ENCODE data around the gene TMEM179.

TMEM179 gene

DNA sequence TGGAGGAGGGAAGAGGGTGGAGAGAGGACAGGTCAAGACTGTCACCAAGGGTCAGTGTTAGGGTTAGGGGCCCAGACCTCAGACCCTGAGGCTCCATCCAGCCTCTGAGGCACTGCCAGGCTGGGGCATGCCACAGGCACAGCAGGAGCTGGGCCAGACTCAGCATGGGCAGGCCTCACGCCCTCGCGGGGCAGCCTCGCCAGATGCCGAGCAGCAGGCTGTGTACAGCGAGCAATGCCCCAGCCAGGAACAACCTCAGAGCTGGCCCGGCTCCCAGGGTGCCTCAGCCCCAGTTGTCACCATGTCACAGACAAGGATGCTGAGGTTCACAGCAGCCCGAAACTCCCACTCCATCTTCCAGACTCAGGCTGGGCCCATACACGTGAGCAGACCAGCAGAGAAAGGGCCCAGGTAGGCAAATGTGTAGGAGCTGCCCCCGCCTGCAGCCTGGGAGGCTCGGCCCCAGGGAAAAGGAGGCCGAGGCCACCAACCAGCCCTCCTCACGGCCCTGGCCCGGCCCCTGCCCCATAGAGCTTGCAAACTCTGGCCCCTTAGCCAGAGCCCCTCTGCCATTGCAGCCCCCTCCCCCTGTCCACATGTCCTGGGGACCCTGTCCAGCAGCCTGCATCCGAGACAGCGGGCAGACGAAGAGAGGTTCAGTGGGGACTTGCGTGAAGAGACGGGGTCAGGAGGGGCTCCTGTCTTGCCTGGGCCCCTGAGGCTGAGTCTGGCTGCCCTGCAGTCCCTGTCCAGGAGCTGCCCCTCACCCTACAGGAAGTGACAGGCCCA lies 17.5 kb downstream of the TMEM179 start:
- TF ChIP-seq, protein P1, sequence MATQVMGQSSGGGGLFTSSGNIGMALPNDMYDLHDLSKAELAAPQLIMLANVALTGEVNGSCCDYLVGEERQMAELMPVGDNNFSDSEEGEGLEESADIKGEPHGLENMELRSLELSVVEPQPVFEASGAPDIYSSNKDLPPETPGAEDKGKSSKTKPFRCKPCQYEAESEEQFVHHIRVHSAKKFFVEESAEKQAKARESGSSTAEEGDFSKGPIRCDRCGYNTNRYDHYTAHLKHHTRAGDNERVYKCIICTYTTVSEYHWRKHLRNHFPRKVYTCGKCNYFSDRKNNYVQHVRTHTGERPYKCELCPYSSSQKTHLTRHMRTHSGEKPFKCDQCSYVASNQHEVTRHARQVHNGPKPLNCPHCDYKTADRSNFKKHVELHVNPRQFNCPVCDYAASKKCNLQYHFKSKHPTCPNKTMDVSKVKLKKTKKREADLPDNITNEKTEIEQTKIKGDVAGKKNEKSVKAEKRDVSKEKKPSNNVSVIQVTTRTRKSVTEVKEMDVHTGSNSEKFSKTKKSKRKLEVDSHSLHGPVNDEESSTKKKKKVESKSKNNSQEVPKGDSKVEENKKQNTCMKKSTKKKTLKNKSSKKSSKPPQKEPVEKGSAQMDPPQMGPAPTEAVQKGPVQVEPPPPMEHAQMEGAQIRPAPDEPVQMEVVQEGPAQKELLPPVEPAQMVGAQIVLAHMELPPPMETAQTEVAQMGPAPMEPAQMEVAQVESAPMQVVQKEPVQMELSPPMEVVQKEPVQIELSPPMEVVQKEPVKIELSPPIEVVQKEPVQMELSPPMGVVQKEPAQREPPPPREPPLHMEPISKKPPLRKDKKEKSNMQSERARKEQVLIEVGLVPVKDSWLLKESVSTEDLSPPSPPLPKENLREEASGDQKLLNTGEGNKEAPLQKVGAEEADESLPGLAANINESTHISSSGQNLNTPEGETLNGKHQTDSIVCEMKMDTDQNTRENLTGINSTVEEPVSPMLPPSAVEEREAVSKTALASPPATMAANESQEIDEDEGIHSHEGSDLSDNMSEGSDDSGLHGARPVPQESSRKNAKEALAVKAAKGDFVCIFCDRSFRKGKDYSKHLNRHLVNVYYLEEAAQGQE (IDR thresholded peaks at IDR 0.05; ENCODE audit: insufficient read depth in 1 of 2, low read depth in 2 of 2, low read length in 2 of 2), result no peak
- no peak for TF ChIP-seq FOXP2 (optimal IDR thresholded peaks at IDR 0.05; ENCODE audit: borderline replicate concordance, extremely low read depth, extremely low read length, insufficient read depth)
- no peak for TF ChIP-seq TAF1 (IDR thresholded peaks at IDR 0.05; ENCODE audit: borderline replicate concordance, insufficient read depth, low read length)
- no peak for TF ChIP-seq POLR2AphosphoS5 (IDR thresholded peaks at IDR 0.05; ENCODE audit: low read depth, low read length)
- no peak for TF ChIP-seq SIN3A (IDR thresholded peaks at IDR 0.05; ENCODE audit: borderline replicate concordance, insufficient read depth, low read length)

GRCh38 chr14:104585966-104586697 lies 18.4 kb downstream of the TMEM179 start:
- TF ChIP-seq TAF1 (IDR thresholded peaks at IDR 0.05; ENCODE audit: borderline replicate concordance, insufficient read depth, low read length) (no peak), FOXP2 (optimal IDR thresholded peaks at IDR 0.05; ENCODE audit: borderline replicate concordance, extremely low read depth, extremely low read length, insufficient read depth) (no peak), POLR2AphosphoS5 (IDR thresholded peaks at IDR 0.05; ENCODE audit: low read depth, low read length) (no peak), SIN3A (IDR thresholded peaks at IDR 0.05; ENCODE audit: borderline replicate concordance, insufficient read depth, low read length) (no peak)
- TF ChIP-seq, protein P1 (IDR thresholded peaks at IDR 0.05; ENCODE audit: insufficient read depth in 1 of 2, low read depth in 2 of 2, low read length in 2 of 2), result no peak

DNA sequence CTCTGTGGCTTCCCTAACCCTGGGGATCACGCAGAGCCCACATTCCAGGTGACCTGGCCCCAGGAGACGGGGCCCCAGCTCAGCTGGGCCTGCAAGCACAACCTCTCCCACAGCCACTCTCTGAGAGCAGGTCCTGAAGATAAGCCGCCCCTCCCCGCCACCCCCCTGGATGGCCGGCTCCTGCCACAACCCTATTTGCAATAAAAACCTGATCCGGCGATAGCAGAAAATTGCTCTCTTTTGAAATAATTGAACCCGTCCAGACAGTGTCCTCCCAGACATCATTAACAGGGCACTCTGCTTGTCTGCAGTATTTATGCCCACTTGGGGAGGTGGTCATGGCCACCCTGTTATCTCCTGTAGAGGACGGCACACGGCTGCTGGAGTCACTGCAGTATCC lies 20.0 kb downstream of the TMEM179 start:
- no peak for TF ChIP-seq POLR2AphosphoS5 (IDR thresholded peaks at IDR 0.05; ENCODE audit: low read depth, low read length)
- TF ChIP-seq SIN3A (IDR thresholded peaks at IDR 0.05; ENCODE audit: borderline replicate concordance, insufficient read depth, low read length), result no peak
- no peak for TF ChIP-seq TAF1 (IDR thresholded peaks at IDR 0.05; ENCODE audit: borderline replicate concordance, insufficient read depth, low read length)
- TF ChIP-seq FOXP2 (optimal IDR thresholded peaks at IDR 0.05; ENCODE audit: borderline replicate concordance, extremely low read depth, extremely low read length, insufficient read depth), result no peak
- TF ChIP-seq, protein P1 (IDR thresholded peaks at IDR 0.05; ENCODE audit: insufficient read depth in 1 of 2, low read depth in 2 of 2, low read length in 2 of 2), result no peak

DNA sequence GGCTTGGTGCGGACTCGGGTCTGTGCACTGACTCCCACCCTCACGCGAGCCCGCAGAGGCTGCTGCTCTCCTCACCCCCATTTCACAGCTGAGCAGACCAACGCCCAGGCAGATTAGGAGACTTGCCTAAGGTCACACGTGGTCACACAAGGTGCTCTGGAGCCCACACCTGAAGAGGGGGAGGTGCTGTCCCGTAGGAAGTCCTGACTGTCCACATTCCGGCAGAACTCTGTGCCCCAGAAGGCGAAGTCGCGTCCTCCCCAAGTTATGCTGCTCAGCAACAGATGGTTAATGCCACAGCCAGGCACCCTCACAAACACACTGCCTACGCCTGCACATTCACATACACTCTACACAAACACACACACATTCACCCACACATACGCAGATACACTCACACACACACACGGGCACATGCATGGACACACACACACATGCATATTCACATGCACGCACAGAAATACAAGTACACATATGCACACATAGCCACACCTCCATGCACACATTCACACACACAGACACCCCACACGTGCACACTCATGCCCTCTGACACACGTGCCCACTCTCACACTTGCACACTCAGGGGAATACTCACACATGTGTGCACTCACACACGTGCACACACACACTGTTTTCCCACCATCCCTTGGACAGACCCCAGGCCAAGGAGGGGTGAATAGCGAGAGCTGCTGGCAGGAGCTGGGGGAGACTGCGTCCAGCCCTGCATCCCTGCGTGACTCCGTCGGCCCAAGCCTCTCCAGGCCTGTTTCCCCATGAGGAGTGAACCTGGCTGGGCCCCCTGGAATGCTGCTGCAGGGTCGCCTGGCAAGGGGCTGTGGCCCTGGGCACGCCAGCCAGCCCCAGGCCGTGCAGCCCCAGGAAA lies 20.9 kb downstream of the TMEM179 start:
- TF ChIP-seq FOXP2 (optimal IDR thresholded peaks at IDR 0.05; ENCODE audit: borderline replicate concordance, extremely low read depth, extremely low read length, insufficient read depth) (no peak), TAF1 (IDR thresholded peaks at IDR 0.05; ENCODE audit: borderline replicate concordance, insufficient read depth, low read length) (no peak), POLR2AphosphoS5 (IDR thresholded peaks at IDR 0.05; ENCODE audit: low read depth, low read length) (no peak), SIN3A (IDR thresholded peaks at IDR 0.05; ENCODE audit: borderline replicate concordance, insufficient read depth, low read length) (no peak)
- TF ChIP-seq, protein P1 (IDR thresholded peaks at IDR 0.05; ENCODE audit: insufficient read depth in 1 of 2, low read depth in 2 of 2, low read length in 2 of 2), result no peak
